H1 (cell line): ENCODE results near the gene ATOH7. TPM values are rescaled to one million over a fixed set of nuclear protein-coding genes. Genes with fewer than 3 reads are reported as not detected.

Experiments
- CTCF ChIA-PET: fragments of 300-600 bp; sonication (Branson Sonifier 250); formaldehyde crosslinking; loops from one replicate; lab custom pipeline; 2021; ENCODE audit not compliant: partially characterized antibody; lab: Charles Lee
- POLR2A ChIA-PET: fragments of 300-600 bp; sonication (Branson Sonifier 250); formaldehyde crosslinking; loops from one replicate; lab custom pipeline; 2021; ENCODE audit warnings: inconsistent platforms; ENCODE audit not compliant: partially characterized antibody; lab: Charles Lee
- DNase-seq, 2 experiments: peaks; one replicate each; pipeline versions ENCODE4 v3.0.0 to v3.0.0-alpha.2; 2010 to 2022; ENCODE audit warnings: low spot score in 2 of 2, low read depth in 1 of 2, mixed read lengths in 1 of 2
- FAIRE-seq: peaks from 2 replicates; lab custom pipeline; 2011; peaks lifted over from hg19 to GRCh38; lab: Jason Lieb, UNC
- H2AFZ ChIP-seq: 2 replicates; pipeline ENCODE4 v1.8.1; 2012; ENCODE audit warnings: low read length, inconsistent platforms
- H2AK5ac ChIP-seq: 2 replicates; pipeline ENCODE4 v1.6.1; 2013; ENCODE audit warnings: low read depth, low read length
- H2BK120ac ChIP-seq: replicated peaks from 2 replicates; pipeline ENCODE3; 2013; ENCODE audit warnings: low read depth, low read length, inconsistent platforms
- H2BK12ac ChIP-seq: 2 replicates; pipeline ENCODE4 v1.6.1; 2013; ENCODE audit warnings: low read depth, low read length
- H2BK15ac ChIP-seq: 2 replicates; pipeline ENCODE4 v1.6.1; 2013; ENCODE audit warnings: low read length
- H2BK20ac ChIP-seq: 2 replicates; pipeline ENCODE4 v1.6.1; 2013; ENCODE audit warnings: low read length
- H2BK5ac ChIP-seq: 2 replicates; pipeline ENCODE4 v1.6.1; 2013; ENCODE audit warnings: low read depth, low read length
- H3K14ac ChIP-seq: 2 replicates; pipeline ENCODE4 v1.6.1; 2013; ENCODE audit warnings: inconsistent platforms; ENCODE audit not compliant: insufficient read length
- H3K18ac ChIP-seq: 2 replicates; pipeline ENCODE4 v1.6.1; 2013; ENCODE audit warnings: low read length; ENCODE audit errors: extremely low read depth
- H3K23ac ChIP-seq: 2 replicates; pipeline ENCODE4 v1.6.1; 2013; ENCODE audit warnings: inconsistent platforms; ENCODE audit not compliant: insufficient read length
- H3K23me2 ChIP-seq: 2 replicates; pipeline ENCODE4 v1.6.1; 2013; ENCODE audit warnings: low read depth, low read length
- H3K27ac ChIP-seq: 2 replicates; pipeline ENCODE4 v1.6.1; 2011; ENCODE audit warnings: low read depth, low read length, inconsistent platforms
- H3K27me3 ChIP-seq, 4 experiments: replicated peaks in 1 of 4; 1 replicate in 1 of 4; 2 replicates in 3 of 4; pipeline versions ENCODE4 v1.6.1 to v1.8.1; 2011 to 2013; ENCODE audit warnings: low read length in 3 of 4, mild to moderate bottlenecking in 3 of 4, inconsistent platforms in 2 of 4, mixed read lengths in 2 of 4, moderate library complexity in 1 of 4; ENCODE audit not compliant: control insufficient read depth in 3 of 4, insufficient read depth in 3 of 4; ENCODE audit errors: extremely low read depth in 1 of 4
- H3K36me3 ChIP-seq, 4 experiments: 2 replicates each; pipeline versions ENCODE4 v1.6.1 to v1.8.1; 2011 to 2013; ENCODE audit warnings: mild to moderate bottlenecking in 4 of 4, low read length in 3 of 4, moderate library complexity in 2 of 4, control low read depth in 1 of 4, inconsistent platforms in 1 of 4; ENCODE audit not compliant: insufficient read depth in 4 of 4, control insufficient read depth in 2 of 4
- H3K4ac ChIP-seq: replicated peaks from 2 replicates; pipeline ENCODE3; 2013; ENCODE audit warnings: low read length, low read depth, mixed read lengths, inconsistent platforms; ENCODE audit not compliant: insufficient read length
- H3K4me1 ChIP-seq, 4 experiments: replicated peaks in 1 of 4; 1 replicate in 1 of 4; 2 replicates in 3 of 4; pipeline versions ENCODE4 v1.6.1 to v1.8.1; 2011 to 2013; ENCODE audit warnings: low read length in 3 of 4, inconsistent platforms in 2 of 4, mixed read lengths in 1 of 4; ENCODE audit not compliant: insufficient read depth in 4 of 4, control insufficient read depth in 3 of 4
- H3K4me2 ChIP-seq, 2 experiments: 2 replicates each; pipeline versions ENCODE4 v1.6.1 to v1.8.1; 2011 to 2013; ENCODE audit warnings: low read depth in 2 of 2, low read length in 2 of 2, control low read depth in 1 of 2, inconsistent platforms in 1 of 2, mild to moderate bottlenecking in 1 of 2; ENCODE audit not compliant: insufficient read depth in 1 of 2
- H3K4me3 ChIP-seq, 4 experiments: fragments of 200-600, 300-600 bp in 1 of 4; sonication (generic), shearing (Covaris generic), sonication (Bioruptor Twin) in 1 of 4; 2 replicates each; pipeline versions ENCODE4 v1.5.1 to v1.8.1; 2011 to 2016; ENCODE audit warnings: low read length in 4 of 4, low read depth in 3 of 4, control low read depth in 2 of 4, inconsistent platforms in 2 of 4, mild to moderate bottlenecking in 2 of 4, mixed read lengths in 1 of 4, moderate library complexity in 1 of 4; ENCODE audit not compliant: insufficient read depth in 2 of 4; ENCODE audit errors: extremely low read depth in 1 of 4
- H3K56ac ChIP-seq: replicated peaks from 2 replicates; pipeline ENCODE3; 2013; ENCODE audit warnings: low read depth, mild to moderate bottlenecking, mixed read lengths, low read length, inconsistent platforms; ENCODE audit not compliant: insufficient read length
- H3K79me1 ChIP-seq: 2 replicates; pipeline ENCODE4 v1.6.1; 2013; ENCODE audit warnings: low read depth, low read length, control low read depth
- H3K79me2 ChIP-seq, 2 experiments: 2 replicates each; pipeline versions ENCODE4 v1.6.1 to v1.8.1; 2012 to 2013; ENCODE audit warnings: low read length in 2 of 2, mild to moderate bottlenecking in 2 of 2, inconsistent platforms in 1 of 2; ENCODE audit not compliant: insufficient read depth in 2 of 2, control insufficient read depth in 1 of 2
- H3K9ac ChIP-seq, 4 experiments: replicated peaks in 1 of 4; 1 replicate in 1 of 4; 2 replicates in 3 of 4; pipeline versions ENCODE4 v1.6.1 to v1.8.1; 2011 to 2013; ENCODE audit warnings: low read depth in 3 of 4, low read length in 3 of 4, control low read depth in 2 of 4, mild to moderate bottlenecking in 2 of 4, moderate library complexity in 2 of 4, inconsistent platforms in 1 of 4; ENCODE audit errors: extremely low read depth in 1 of 4
- H3K9me3 ChIP-seq, 2 experiments: 2 replicates each; pipeline versions ENCODE4 v1.6.1 to v1.8.1; 2012 to 2013; ENCODE audit warnings: mild to moderate bottlenecking in 2 of 2, moderate library complexity in 2 of 2, control low read depth in 1 of 2, inconsistent platforms in 1 of 2, low read depth in 1 of 2, low read length in 1 of 2, mixed read lengths in 1 of 2; ENCODE audit not compliant: insufficient read depth in 2 of 2
- H4K20me1 ChIP-seq, 2 experiments: replicated peaks in 1 of 2; 2 replicates each; pipeline versions ENCODE3 to v1.8.1; 2011 to 2013; ENCODE audit warnings: inconsistent platforms in 2 of 2, low read length in 2 of 2, mild to moderate bottlenecking in 1 of 2; ENCODE audit not compliant: insufficient read depth in 2 of 2, control insufficient read depth in 1 of 2
- H4K5ac ChIP-seq: 2 replicates; pipeline ENCODE4 v1.6.1; 2013; ENCODE audit warnings: low read length, low read depth, mixed read lengths, inconsistent platforms; ENCODE audit not compliant: insufficient read length
- H4K8ac ChIP-seq: 2 replicates; pipeline ENCODE4 v1.8.0; 2013; ENCODE audit warnings: mild to moderate bottlenecking, moderate library complexity, low read length, inconsistent platforms; ENCODE audit not compliant: insufficient read depth; ENCODE audit errors: extremely low read depth
- H4K91ac ChIP-seq: replicated peaks from 2 replicates; pipeline ENCODE3; 2013; ENCODE audit warnings: low read length, mixed read lengths, inconsistent platforms; ENCODE audit not compliant: insufficient read length
- CHD2 ChIP-seq: IDR thresholded peaks from 2 replicates; pipeline ENCODE4 v1.6.1; 2012; ENCODE audit warnings: low read length, improper control_type of control experiment
- CREB1 ChIP-seq: IDR thresholded peaks from 2 replicates; pipeline ENCODE4 v1.6.1; 2012; ENCODE audit warnings: inconsistent platforms
- EGR1 ChIP-seq: IDR thresholded peaks from 2 replicates; pipeline ENCODE4 v1.6.1; 2011; ENCODE audit warnings: low read depth, low read length, borderline replicate concordance
- HDAC6 ChIP-seq: IDR thresholded peaks from one replicate; pipeline ENCODE4 v1.7.1; 2012; ENCODE audit warnings: low read depth, mild to moderate bottlenecking, inconsistent platforms, low read length, moderate library complexity
- SAP30 ChIP-seq: fragments of 300-600 bp; sonication (generic); IDR thresholded peaks from 2 replicates; pipeline ENCODE4 v1.7.1; 2012; ENCODE audit warnings: low read length, moderate library complexity, mild to moderate bottlenecking, inconsistent platforms; ENCODE audit not compliant: insufficient read depth, insufficient replicate concordance
- SIX5 ChIP-seq: IDR thresholded peaks from 2 replicates; pipeline ENCODE4 v1.6.1; 2011; ENCODE audit warnings: mild to moderate bottlenecking, low read depth, low read length
- SP2 ChIP-seq: IDR thresholded peaks from 2 replicates; pipeline ENCODE4 v1.6.1; 2012; ENCODE audit warnings: mild to moderate bottlenecking, low read length, inconsistent platforms
- WGBS, 2 experiments: shearing (Covaris generic) in 1 of 2; methylation state at CpG; one replicate each; pipeline versions ENCODE4 v1.1.6 to v1.1.7; 2013 to 2015; ENCODE audit warnings: low lambda C conversion rate in 2 of 2, mixed read lengths in 2 of 2, inconsistent platforms in 1 of 2, low coverage in 1 of 2, missing lambda C conversion rate in 1 of 2; ENCODE audit not compliant: insufficient replicate concordance in 2 of 2, insufficient coverage in 1 of 2, insufficient read length in 1 of 2; ENCODE audit errors: extremely low coverage in 1 of 2, missing lambda C conversion rate in 1 of 2; 5-methylcytosine and 5-hydroxymethylcytosine counted together
- polyA plus RNA-seq, 7 experiments: library from polyadenylated mRNA; depleted of rRNA in 3 of 7; stranded (reverse) in 5 of 7; unstranded in 2 of 7; fragments of >200 nt in 5 of 7; fragments of 200-250 nt in 2 of 7; gene quantifications; 1 replicate in 5 of 7; 2 replicates in 1 of 7; 4 replicates in 1 of 7; pipeline versions ENCODE4 v1.2.1 to v1.2.3, GENCODE V29; 2011 to 2013; ENCODE audit warnings: missing spikeins in 2 of 7, mixed read lengths in 2 of 7
- total RNA-seq: library from RNA; stranded (reverse); fragmentation: NEBNext Ultra II Directional; extraction: Animal tissue kit (Norgen Biotek cat#: 25700); gene quantifications from 2 replicates; pipeline ENCODE4 v1.2.1, GENCODE V29; 2021
- TF ChIP-seq, protein P1 (sequence below): IDR thresholded peaks from 2 replicates; pipeline ENCODE4 v1.6.1; 2012; ENCODE audit warnings: inconsistent platforms

The ATOH7 gene
- total and polyA plus RNA-seq, 2 of the 8 experiments (the other 6 are each of a cell fraction or from before 2014, with no cell fraction given): 0.39 to 1.0 TPM

DNA sequence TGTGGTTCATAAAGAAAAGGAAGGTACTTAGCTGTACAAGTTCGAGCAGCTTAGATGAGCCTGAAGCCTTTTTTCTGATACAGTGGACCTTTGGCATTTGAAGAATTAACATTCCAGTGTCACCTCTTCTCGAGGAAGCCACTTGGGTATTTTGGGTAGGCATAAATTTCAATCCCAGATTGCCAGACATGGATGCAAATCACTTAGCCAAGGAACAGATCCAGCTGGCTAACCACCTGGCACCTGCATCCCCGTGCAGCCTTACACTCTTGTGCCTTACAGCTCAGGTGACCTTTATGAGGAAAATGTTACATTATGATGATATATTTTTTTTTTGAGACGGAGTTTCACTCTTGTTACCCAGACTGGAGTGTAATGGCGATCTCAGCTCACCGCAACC, 16.0 kb upstream of the ATOH7 start:
- Histone ChIP-seq H2BK15ac (no peak overlapping the region), H3K4me2 (no peak overlapping the region), H4K20me1 (no peaks in the 10 kb centered on the region), H3K27me3 (no peaks in the 10 kb centered on the region), H4K8ac (no peak overlapping the region), H2AFZ (no peak overlapping the region), H2BK5ac (no peak overlapping the region), H2AK5ac (no peak overlapping the region), H3K27ac (no peak overlapping the region), H4K91ac (no peak overlapping the region), H3K36me3 (no peaks in the 10 kb centered on the region), H2BK120ac (no peak overlapping the region), H4K5ac (no peak overlapping the region), H3K4me3 (no peak overlapping the region), H3K56ac (no peak overlapping the region), H3K18ac (no peak overlapping the region), H2BK12ac (no peak overlapping the region), H2BK20ac (no peak overlapping the region), H3K23me2 (no peaks in the 10 kb centered on the region), H3K4me1 (peaks cover 0 to 11% (median 6%) of the 10 kb centered on the region in 4 experiments; a peak in 3 of 7 replicates), H3K79me2 (no peaks in the 10 kb centered on the region), H3K14ac (no peak overlapping the region), H3K23ac (no peak overlapping the region), H3K4ac (no peak overlapping the region), H3K9ac (no peak overlapping the region), H3K79me1 (no peaks in the 10 kb centered on the region), H3K9me3 (no peaks in the 10 kb centered on the region)
- TF ChIP-seq HDAC6 (no peak), CHD2 (no peak), EGR1 (no peak), SP2 (no peak), SIX5 (no peak), SAP30 (no peak), CREB1 (no peak)
- TF ChIP-seq, protein P1, sequence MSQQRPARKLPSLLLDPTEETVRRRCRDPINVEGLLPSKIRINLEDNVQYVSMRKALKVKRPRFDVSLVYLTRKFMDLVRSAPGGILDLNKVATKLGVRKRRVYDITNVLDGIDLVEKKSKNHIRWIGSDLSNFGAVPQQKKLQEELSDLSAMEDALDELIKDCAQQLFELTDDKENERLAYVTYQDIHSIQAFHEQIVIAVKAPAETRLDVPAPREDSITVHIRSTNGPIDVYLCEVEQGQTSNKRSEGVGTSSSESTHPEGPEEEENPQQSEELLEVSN: no peak
- FAIRE-seq (no peak), DNase-seq (no peak)
- ChIA-PET POLR2A (interaction anchor here (1.6 to 1.8 kb wide), 2 partner anchors 84 to 85 kb away, joined by 3 to 4 read pairs; partner anchors contain the start of genes HNRNPH3 and PBLD), CTCF (interaction anchor here (1.5 to 2.3 kb wide), 5 partner anchors 12 to 101 kb away, joined by 5 to 8 read pairs (median 6); no protein-coding TSS in a partner anchor)
- 93% methylated on average over 6 of the region's 6 CpGs; no CpG with 5 or more reads in 1 of the 2 experiments for WGBS, 2 experiments
